ENCODE measurements around the gene E2F1.

The E2F1 gene

GRCh38 chr20:33721391-33722140, 35.4 kb upstream of the E2F1 start:
- Mint-ChIP-seq H3K27ac (no peak overlapping the region), H3K9me3 (peaks cover 2% of the 10 kb centered on the region)

GRCh38 chr20:33719989-33720709, 34.0 kb upstream of the E2F1 start, which contains the start of gene PXMP4:
PXMP4 (minus strand) TSS chr20:33720310; CDS start chr20:33720207, 103 bp downstream.
- Mint-ChIP-seq H3K27ac (peak within 1 kb of the TSS; percentile 89), H3K4me1 (peaks cover 14% of the 10 kb centered on the region), H3K9me3 (peaks cover 2% of the 10 kb centered on the region), H3K36me3 (peaks cover 6% of the 10 kb centered on the region), H3K27me3 (no peaks in the 10 kb centered on the region), H3K4me3 (peak within 1 kb of the TSS; percentile 93)
- peak; percentile 69 to 84 for DNase-seq (ENCODE audit: low spot score in 2 of 2)
- peak; percentile 95 for ATAC-seq (ENCODE audit: low read depth)

More at GRCh38 chr20:33721391-33722140, 35.4 kb upstream of the E2F1 start:
- H3K4me3 Mint-ChIP-seq, result peak overlapping the region; percentile 72
- H3K27me3 Mint-ChIP-seq, result no peaks in the 10 kb centered on the region
- H3K4me1 Mint-ChIP-seq, result peaks cover 14% of the 10 kb centered on the region
- peaks cover 3% of the 10 kb centered on the region for H3K36me3 Mint-ChIP-seq
- ATAC-seq (ENCODE audit: low read depth) (no peak), DNase-seq (ENCODE audit: low spot score in 2 of 2) (no peak)

GRCh38 chr20:33719277-33719988, 33.2 kb upstream of the E2F1 start:
- H3K9me3 Mint-ChIP-seq, result peaks cover 2% of the 10 kb centered on the region
- no peak for ATAC-seq (ENCODE audit: low read depth)
- peaks cover 14% of the 10 kb centered on the region for H3K4me1 Mint-ChIP-seq
- H3K27me3 Mint-ChIP-seq, result no peaks in the 10 kb centered on the region
- H3K36me3 Mint-ChIP-seq, result peaks cover 6% of the 10 kb centered on the region
- peak in 1 of 2 donors; percentile 24 for DNase-seq (ENCODE audit: low spot score in 2 of 2)
- peak overlapping the region; percentile 89 for H3K27ac Mint-ChIP-seq
- peak overlapping the region; percentile 93 for H3K4me3 Mint-ChIP-seq

- Mint-ChIP-seq H3K9me3 (peaks cover 2% of the 10 kb centered on the region), H3K27ac (no peak overlapping the region), H3K4me1 (peaks cover 14% of the 10 kb centered on the region), H3K4me3 (no peak overlapping the region), H3K27me3 (no peaks in the 10 kb centered on the region), H3K36me3 (peaks cover 23% of the 10 kb centered on the region)
- DNase-seq (ENCODE audit: low spot score in 2 of 2) (no peak), ATAC-seq (ENCODE audit: low read depth) (no peak)
Observed at GRCh38 chr20:33716498-33716897, 30.3 kb upstream of the E2F1 start.

GRCh38 chr20:33713865-33714367, 27.7 kb upstream of the E2F1 start:
- Mint-ChIP-seq H3K4me1 (peaks cover 13% of the 10 kb centered on the region), H3K36me3 (peaks cover 35% of the 10 kb centered on the region), H3K27ac (no peak overlapping the region), H3K27me3 (no peaks in the 10 kb centered on the region), H3K9me3 (no peaks in the 10 kb centered on the region), H3K4me3 (no peak overlapping the region)
- DNase-seq (ENCODE audit: low spot score in 2 of 2) (no peak), ATAC-seq (ENCODE audit: low read depth) (no peak)

- H3K36me3 Mint-ChIP-seq, result peaks cover 38% of the 10 kb centered on the region
Observed at GRCh38 chr20:33711446-33711738, 25.2 kb upstream of the E2F1 start.

GRCh38 chr20:33710681-33711445, 24.7 kb upstream of the E2F1 start:
- no peak for ATAC-seq (ENCODE audit: low read depth)
- H3K27me3 Mint-ChIP-seq, result no peaks in the 10 kb centered on the region
- H3K4me3 Mint-ChIP-seq, result no peak overlapping the region
- no peak for DNase-seq (ENCODE audit: low spot score in 2 of 2)
- H3K27ac Mint-ChIP-seq, result peak overlapping the region; percentile 9
- H3K4me1 Mint-ChIP-seq, result peaks cover 9% of the 10 kb centered on the region
- H3K9me3 Mint-ChIP-seq, result no peaks in the 10 kb centered on the region
- H3K36me3 Mint-ChIP-seq, result peaks cover 34% of the 10 kb centered on the region

More at GRCh38 chr20:33711446-33711738, 25.2 kb upstream of the E2F1 start:
- peak overlapping the region; percentile 9 for H3K27ac Mint-ChIP-seq
- H3K4me3 Mint-ChIP-seq, result no peak overlapping the region
- no peaks in the 10 kb centered on the region for H3K27me3 Mint-ChIP-seq
- H3K9me3 Mint-ChIP-seq, result no peaks in the 10 kb centered on the region
- ATAC-seq (ENCODE audit: low read depth) (no peak), DNase-seq (ENCODE audit: low spot score in 2 of 2) (no peak)
- H3K4me1 Mint-ChIP-seq, result peaks cover 9% of the 10 kb centered on the region

- Mint-ChIP-seq H3K27ac (peak overlapping the region; percentile 47), H3K4me3 (no peak overlapping the region), H3K36me3 (peaks cover 34% of the 10 kb centered on the region), H3K27me3 (no peaks in the 10 kb centered on the region), H3K9me3 (no peaks in the 10 kb centered on the region), H3K4me1 (peaks cover 9% of the 10 kb centered on the region)
- DNase-seq (ENCODE audit: low spot score in 2 of 2), result no peak
- no peak for ATAC-seq (ENCODE audit: low read depth)
Observed at GRCh38 chr20:33709905-33710541, 23.8 kb upstream of the E2F1 start.

- DNase-seq (ENCODE audit: low spot score in 2 of 2), result no peak
- Mint-ChIP-seq H3K27me3 (no peaks in the 10 kb centered on the region), H3K36me3 (peaks cover 34% of the 10 kb centered on the region), H3K4me1 (peaks cover 9% of the 10 kb centered on the region), H3K9me3 (no peaks in the 10 kb centered on the region), H3K4me3 (no peak overlapping the region), H3K27ac (no peak overlapping the region)
- no peak for ATAC-seq (ENCODE audit: low read depth)
Observed at GRCh38 chr20:33709398-33709797, 23.2 kb upstream of the E2F1 start.

GRCh38 chr20:33707668-33708067, 21.5 kb upstream of the E2F1 start:
- no peak overlapping the region for H3K4me3 Mint-ChIP-seq
- peaks cover 9% of the 10 kb centered on the region for H3K4me1 Mint-ChIP-seq
- no peaks in the 10 kb centered on the region for H3K9me3 Mint-ChIP-seq
- no peaks in the 10 kb centered on the region for H3K27me3 Mint-ChIP-seq
- peaks cover 19% of the 10 kb centered on the region for H3K36me3 Mint-ChIP-seq
- ATAC-seq (ENCODE audit: low read depth) (no peak), DNase-seq (ENCODE audit: low spot score in 2 of 2) (no peak)
- H3K27ac Mint-ChIP-seq, result no peak overlapping the region

GRCh38 chr20:33704197-33704924, 18.2 kb upstream of the E2F1 start:
- Mint-ChIP-seq H3K27me3 (no peaks in the 10 kb centered on the region), H3K27ac (no peak overlapping the region), H3K4me1 (no peaks in the 10 kb centered on the region), H3K36me3 (peaks cover 5% of the 10 kb centered on the region), H3K4me3 (no peak overlapping the region), H3K9me3 (no peaks in the 10 kb centered on the region)
- DNase-seq (ENCODE audit: low spot score in 2 of 2) (no peak), ATAC-seq (ENCODE audit: low read depth) (no peak)

- H3K4me1 Mint-ChIP-seq, result no peaks in the 10 kb centered on the region
- DNase-seq (ENCODE audit: low spot score in 2 of 2) (no peak), ATAC-seq (ENCODE audit: low read depth) (no peak)
- H3K27ac Mint-ChIP-seq, result no peak overlapping the region
- no peaks in the 10 kb centered on the region for H3K27me3 Mint-ChIP-seq
- no peaks in the 10 kb centered on the region for H3K9me3 Mint-ChIP-seq
- peaks cover 5% of the 10 kb centered on the region for H3K36me3 Mint-ChIP-seq
- H3K4me3 Mint-ChIP-seq, result no peak overlapping the region
Observed at GRCh38 chr20:33703498-33704137, 17.4 kb upstream of the E2F1 start.

Data from memory B cell (primary cell).